ENCODE measurements around the gene VAV3.

Gene VAV3

GRCh38 chr1:107791348-107791747 is 173.6 kb downstream of the VAV3 start:
- DNase-seq (ENCODE audit: low read depth in 2 of 2): no peak

- no peak for DNase-seq (ENCODE audit: low read depth in 2 of 2)
Observed at GRCh38 chr1:107789817-107790524, 175.0 kb downstream of the VAV3 start.

GRCh38 chr1:107788206-107789202 is 176.5 kb downstream of the VAV3 start:
- DNase-seq (ENCODE audit: low read depth in 2 of 2): no peak

- no peak for DNase-seq (ENCODE audit: low read depth in 2 of 2)
Observed at GRCh38 chr1:107787299-107787698, 177.7 kb downstream of the VAV3 start.

GRCh38 chr1:107786203-107786845 is 178.7 kb downstream of the VAV3 start:
- DNase-seq (ENCODE audit: low read depth in 2 of 2): no peak

GRCh38 chr1:107785496-107786202 is 179.3 kb downstream of the VAV3 start:
- no peak for DNase-seq (ENCODE audit: low read depth in 2 of 2)

GRCh38 chr1:107782217-107782845 is 182.6 kb downstream of the VAV3 start:
- DNase-seq (ENCODE audit: low read depth in 2 of 2): peak; percentile 18 to 19

- DNase-seq (ENCODE audit: low read depth in 2 of 2): no peak
Observed at GRCh38 chr1:107781245-107781644, 183.7 kb downstream of the VAV3 start.

- no peak for DNase-seq (ENCODE audit: low read depth in 2 of 2)
Observed at GRCh38 chr1:107777664-107778047, 187.3 kb downstream of the VAV3 start.

GRCh38 chr1:107776900-107777663 is 187.9 kb downstream of the VAV3 start:
- DNase-seq (ENCODE audit: low read depth in 2 of 2): no peak

- no peak for DNase-seq (ENCODE audit: low read depth in 2 of 2)
Observed at GRCh38 chr1:107771377-107771776, 193.6 kb downstream of the VAV3 start.

GRCh38 chr1:107767156-107767582 is 197.8 kb downstream of the VAV3 start:
- DNase-seq (ENCODE audit: low read depth in 2 of 2): no peak

GRCh38 chr1:107766533-107766932 is 198.4 kb downstream of the VAV3 start:
- no peak for DNase-seq (ENCODE audit: low read depth in 2 of 2)

GRCh38 chr1:107762751-107763390 is 202.1 kb downstream of the VAV3 start:
- DNase-seq (ENCODE audit: low read depth in 2 of 2): no peak

- no peak for DNase-seq (ENCODE audit: low read depth in 2 of 2)
Observed at GRCh38 chr1:107760065-107760464, 204.9 kb downstream of the VAV3 start.

GRCh38 chr1:107750364-107750959 is 214.5 kb downstream of the VAV3 start:
- DNase-seq (ENCODE audit: low read depth in 2 of 2): peak; percentile 28 to 49

GRCh38 chr1:107748531-107748930 is 216.4 kb downstream of the VAV3 start:
- no peak for DNase-seq (ENCODE audit: low read depth in 2 of 2)

- DNase-seq (ENCODE audit: low read depth in 2 of 2): no peak
Observed at GRCh38 chr1:107741242-107741641, 223.7 kb downstream of the VAV3 start.

- no peak for DNase-seq (ENCODE audit: low read depth in 2 of 2)
Observed at GRCh38 chr1:107740579-107740978, 224.4 kb downstream of the VAV3 start.
